H9 (cell line): ENCODE data around the gene RMRP. TPM values are rescaled to one million over a fixed set of nuclear protein-coding genes. Genes with fewer than 3 reads are reported as not detected.

Source experiments
- DNase-seq: peaks from one replicate; pipeline ENCODE4 v3.0.0-alpha.2; 2017
- H2AFZ ChIP-seq: one replicate; pipeline ENCODE4 v1.6.1; 2013; ENCODE audit warnings: mild to moderate bottlenecking, low read length, control low read depth, moderate library complexity
- H2AK5ac ChIP-seq: 2 replicates; pipeline ENCODE4 v1.6.1; 2013; ENCODE audit warnings: low read length, control low read depth, mixed read lengths; ENCODE audit not compliant: insufficient read length
- H2BK120ac ChIP-seq: one replicate; pipeline ENCODE4 v1.6.1; 2013; ENCODE audit warnings: low read depth, mild to moderate bottlenecking, low read length, control low read depth, inconsistent platforms; ENCODE audit not compliant: poor library complexity, severe bottlenecking
- H2BK12ac ChIP-seq: 2 replicates; pipeline ENCODE4 v1.6.1; 2013; ENCODE audit warnings: low read length, control low read depth, mixed read lengths, low read depth; ENCODE audit not compliant: insufficient read length
- H2BK15ac ChIP-seq: 2 replicates; pipeline ENCODE4 v1.6.1; 2013; ENCODE audit warnings: low read depth, low read length, control low read depth
- H2BK20ac ChIP-seq: one replicate; pipeline ENCODE4 v1.6.1; 2013; ENCODE audit warnings: low read depth, mild to moderate bottlenecking, low read length, control low read depth, inconsistent platforms; ENCODE audit not compliant: poor library complexity, severe bottlenecking
- H2BK5ac ChIP-seq: 2 replicates; pipeline ENCODE4 v1.6.1; 2013; ENCODE audit warnings: low read length, control low read depth, mixed read lengths; ENCODE audit not compliant: insufficient read length
- H3K14ac ChIP-seq: 2 replicates; pipeline ENCODE4 v1.6.1; 2013; ENCODE audit warnings: low read length, control low read depth; ENCODE audit not compliant: insufficient read depth
- H3K18ac ChIP-seq: 2 replicates; pipeline ENCODE4 v1.6.1; 2013; ENCODE audit warnings: low read depth, mild to moderate bottlenecking, mixed read lengths, low read length, control low read depth; ENCODE audit not compliant: insufficient read length
- H3K23ac ChIP-seq: 2 replicates; pipeline ENCODE4 v1.6.1; 2013; ENCODE audit warnings: low read length, control low read depth, mixed read lengths, low read depth; ENCODE audit not compliant: insufficient read length
- H3K23me2 ChIP-seq: 2 replicates; pipeline ENCODE4 v1.6.1; 2013; ENCODE audit warnings: low read depth, mild to moderate bottlenecking, mixed read lengths, low read length, control low read depth; ENCODE audit not compliant: insufficient read length, poor library complexity, severe bottlenecking
- H3K27ac ChIP-seq: 2 replicates; pipeline ENCODE4 v1.5.1; 2013; ENCODE audit warnings: low read length, control low read depth, mixed read lengths, low read depth; ENCODE audit not compliant: insufficient read length
- H3K27me3 ChIP-seq: 2 replicates; pipeline ENCODE4 v1.6.1; 2013; ENCODE audit warnings: low read length, control low read depth, inconsistent platforms; ENCODE audit not compliant: insufficient read depth
- H3K4ac ChIP-seq: 2 replicates; pipeline ENCODE4 v1.6.1; 2013; ENCODE audit warnings: low read depth, mild to moderate bottlenecking, control low read depth, inconsistent platforms, low read length, moderate library complexity
- H3K4me1 ChIP-seq: 2 replicates; pipeline ENCODE4 v1.6.1; 2013; ENCODE audit warnings: low read length, control low read depth, inconsistent platforms; ENCODE audit not compliant: insufficient read depth
- H3K4me2 ChIP-seq: 2 replicates; pipeline ENCODE4 v1.6.1; 2013; ENCODE audit warnings: low read length, control low read depth, mixed read lengths; ENCODE audit not compliant: insufficient read length, insufficient read depth
- H3K56ac ChIP-seq: 2 replicates; pipeline ENCODE4 v1.6.1; 2013; ENCODE audit warnings: low read depth, mild to moderate bottlenecking, mixed read lengths, low read length, control low read depth; ENCODE audit not compliant: insufficient read length
- H3K79me1 ChIP-seq: 2 replicates; pipeline ENCODE4 v1.6.1; 2013; ENCODE audit warnings: low read depth, mild to moderate bottlenecking, moderate library complexity, low read length, control low read depth, inconsistent platforms; ENCODE audit not compliant: insufficient read depth, poor library complexity, severe bottlenecking
- H3K79me2 ChIP-seq: 2 replicates; pipeline ENCODE4 v1.6.1; 2013; ENCODE audit warnings: low read length, control low read depth, inconsistent platforms; ENCODE audit not compliant: insufficient read depth
- H3K9ac ChIP-seq: 2 replicates; pipeline ENCODE4 v1.6.1; 2013; ENCODE audit warnings: low read length, control low read depth, mixed read lengths; ENCODE audit not compliant: insufficient read length; ENCODE audit errors: extremely low read depth
- H3K9me3 ChIP-seq: one replicate; pipeline ENCODE4 v1.6.1; 2013; ENCODE audit warnings: low read depth, low read length, inconsistent platforms; ENCODE audit not compliant: control insufficient read depth
- H3T11ph ChIP-seq: one replicate; pipeline ENCODE4 v1.6.1; 2013; ENCODE audit warnings: mild to moderate bottlenecking, low read length, control low read depth, inconsistent platforms
- H4K20me1 ChIP-seq: one replicate; pipeline ENCODE4 v1.6.1; 2013; ENCODE audit not compliant: control insufficient read depth, insufficient read length, insufficient read depth
- H4K5ac ChIP-seq: 2 replicates; pipeline ENCODE4 v1.6.1; 2013; ENCODE audit warnings: low read depth, mild to moderate bottlenecking, mixed read lengths, low read length, control low read depth; ENCODE audit not compliant: insufficient read length
- H4K8ac ChIP-seq: replicated peaks from 2 replicates; pipeline ENCODE4 v1.6.1; 2013; ENCODE audit warnings: low read length, control low read depth, mixed read lengths, low read depth; ENCODE audit not compliant: insufficient read length
- H4K91ac ChIP-seq: 2 replicates; pipeline ENCODE4 v1.6.1; 2013; ENCODE audit warnings: low read depth, mild to moderate bottlenecking, moderate library complexity, mixed read lengths, low read length, control low read depth; ENCODE audit not compliant: insufficient read length
- H3K27ac Mint-ChIP-seq, 3 experiments: 2 replicates in 2 of 3; 3 replicates in 1 of 3; pipeline ENCODE4 v1.8.0; 2020 to 2021; ENCODE audit warnings: mixed read lengths in 3 of 3, mild to moderate bottlenecking in 1 of 3, moderate library complexity in 1 of 3
- H3K27me3 Mint-ChIP-seq: 2 replicates; pipeline ENCODE4 v1.8.0; 2021; ENCODE audit warnings: low read depth, mild to moderate bottlenecking, moderate library complexity, mixed read lengths
- H3K36me3 Mint-ChIP-seq, 3 experiments: 2 replicates in 2 of 3; 3 replicates in 1 of 3; pipeline ENCODE4 v1.8.0; 2020 to 2021; ENCODE audit warnings: low read depth in 3 of 3, mixed read lengths in 3 of 3; ENCODE audit not compliant: insufficient read depth in 1 of 3
- H3K4me1 Mint-ChIP-seq, 2 experiments: 2 replicates each; pipeline ENCODE4 v1.8.0; 2020; ENCODE audit warnings: mixed read lengths in 2 of 2
- H3K4me3 Mint-ChIP-seq, 2 experiments: 2 replicates in 1 of 2; 3 replicates in 1 of 2; pipeline ENCODE4 v1.8.0; 2020 to 2021; ENCODE audit warnings: mild to moderate bottlenecking in 2 of 2, mixed read lengths in 2 of 2, moderate library complexity in 1 of 2
- H3K9me3 Mint-ChIP-seq, 2 experiments: 2 replicates in 1 of 2; 3 replicates in 1 of 2; pipeline ENCODE4 v1.8.0; 2020; ENCODE audit warnings: mild to moderate bottlenecking in 2 of 2, mixed read lengths in 2 of 2, moderate library complexity in 1 of 2
- WGBS: extraction: QIAGEN DNeasy Blood & Tissue Kit; methylation state at CpG from one replicate; pipeline ENCODE4 v1.1.7; 2013; ENCODE audit warnings: missing lambda C conversion rate, low lambda C conversion rate, mixed read lengths; ENCODE audit not compliant: insufficient read length; ENCODE audit errors: extremely low coverage; 5-methylcytosine and 5-hydroxymethylcytosine counted together
- total RNA-seq: library from RNA; stranded (reverse); gene quantifications from 2 replicates; pipeline ENCODE4 v1.2.1, GENCODE V29; 2021
- TF ChIP-seq, protein P1 (sequence below): fragments of 200-600 bp; sonication (generic); conservative IDR thresholded peaks from 3 replicates; pipeline ENCODE4 v1.8.0; 2021; ENCODE audit warnings: antibody characterized with exemption, mild to moderate bottlenecking

The RMRP gene
- total RNA-seq, 1 experiment from 2014 or later: 18,417 TPM

DNA sequence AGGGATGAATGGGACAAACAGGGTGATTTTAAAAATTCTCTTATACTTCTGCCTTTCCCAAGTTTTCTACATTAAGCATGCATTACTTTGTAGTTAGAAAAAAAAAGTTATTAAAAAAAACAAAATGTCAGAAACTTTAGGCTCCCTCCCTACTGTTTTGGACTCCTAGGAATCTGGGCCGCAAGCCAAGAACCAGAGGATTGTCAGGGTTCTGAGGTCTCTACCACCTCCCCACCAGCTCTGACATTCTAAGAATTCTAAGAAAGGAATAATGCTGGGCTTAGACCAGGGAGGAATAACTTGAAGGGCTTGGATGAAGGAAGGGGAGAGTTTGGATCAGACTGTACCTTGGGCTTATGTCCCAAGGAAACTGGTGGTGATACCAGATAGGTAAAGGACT lies 8.2 kb upstream of the RMRP start:
- no peak overlapping the region for H3K4ac ChIP-seq
- Mint-ChIP-seq H3K27me3 (peaks cover 9% of the 10 kb centered on the region), H3K4me3 (peak overlapping the region in 1 of 2 experiments; percentile 63; a peak in 1 of 5 replicates), H3K36me3 (peaks cover 14 to 23% (median 18%) of the 10 kb centered on the region in 3 experiments; a peak in 6 of 7 replicates), H3K4me1 (peaks cover 21 to 31% of the 10 kb centered on the region in 2 experiments), H3K27ac (no peak overlapping the region), H3K9me3 (no peaks in the 10 kb centered on the region)
- no peak overlapping the region for H3T11ph ChIP-seq
- H4K8ac ChIP-seq: no peak overlapping the region
- H4K5ac ChIP-seq: no peak overlapping the region
- H3K9ac ChIP-seq: no peak overlapping the region
- H3K79me1 ChIP-seq: no peaks in the 10 kb centered on the region
- H4K91ac ChIP-seq: no peak overlapping the region
- H2BK20ac ChIP-seq: no peak overlapping the region
- no peak overlapping the region for H2BK120ac ChIP-seq
- H3K79me2 ChIP-seq: no peaks in the 10 kb centered on the region
- no peaks in the 10 kb centered on the region for H4K20me1 ChIP-seq
- no peaks in the 10 kb centered on the region for H3K27me3 ChIP-seq
- H2BK12ac ChIP-seq: no peak overlapping the region
- TF ChIP-seq, protein P1, sequence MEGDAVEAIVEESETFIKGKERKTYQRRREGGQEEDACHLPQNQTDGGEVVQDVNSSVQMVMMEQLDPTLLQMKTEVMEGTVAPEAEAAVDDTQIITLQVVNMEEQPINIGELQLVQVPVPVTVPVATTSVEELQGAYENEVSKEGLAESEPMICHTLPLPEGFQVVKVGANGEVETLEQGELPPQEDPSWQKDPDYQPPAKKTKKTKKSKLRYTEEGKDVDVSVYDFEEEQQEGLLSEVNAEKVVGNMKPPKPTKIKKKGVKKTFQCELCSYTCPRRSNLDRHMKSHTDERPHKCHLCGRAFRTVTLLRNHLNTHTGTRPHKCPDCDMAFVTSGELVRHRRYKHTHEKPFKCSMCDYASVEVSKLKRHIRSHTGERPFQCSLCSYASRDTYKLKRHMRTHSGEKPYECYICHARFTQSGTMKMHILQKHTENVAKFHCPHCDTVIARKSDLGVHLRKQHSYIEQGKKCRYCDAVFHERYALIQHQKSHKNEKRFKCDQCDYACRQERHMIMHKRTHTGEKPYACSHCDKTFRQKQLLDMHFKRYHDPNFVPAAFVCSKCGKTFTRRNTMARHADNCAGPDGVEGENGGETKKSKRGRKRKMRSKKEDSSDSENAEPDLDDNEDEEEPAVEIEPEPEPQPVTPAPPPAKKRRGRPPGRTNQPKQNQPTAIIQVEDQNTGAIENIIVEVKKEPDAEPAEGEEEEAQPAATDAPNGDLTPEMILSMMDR: no peak
- DNase-seq: no peak
- no peaks in the 10 kb centered on the region; the same call in 1 of the 2 replicates for H3K4me1 ChIP-seq
- no peaks in the 10 kb centered on the region for H3K9me3 ChIP-seq
- no peak overlapping the region for H3K18ac ChIP-seq
- H3K23ac ChIP-seq: no peak overlapping the region
- no peak overlapping the region for H3K27ac ChIP-seq
- no peak overlapping the region for H2AFZ ChIP-seq
- no peak overlapping the region; the same call in 1 of the 2 replicates for H2BK15ac ChIP-seq
- no peak overlapping the region for H2BK5ac ChIP-seq
- no CpG with 5 or more reads among the region's 1 CpG for WGBS
- H3K14ac ChIP-seq: no peak overlapping the region
- H3K56ac ChIP-seq: no peak overlapping the region
- peaks cover 8% of the 10 kb centered on the region for H3K23me2 ChIP-seq
- no peak overlapping the region for H2AK5ac ChIP-seq
- H3K4me2 ChIP-seq: no peak overlapping the region
